K562 (cell line): ENCODE data around the gene CST4. TPM values are rescaled to one million over a fixed set of nuclear protein-coding genes. Genes with fewer than 3 reads are reported as not detected.

Experiments used
- ATAC-seq: fragments of 200-7000 bp; cut with Tn5 transposase; 3 replicates; pipeline ENCODE4 v1.9.1; 2020; ENCODE audit warnings: moderate library complexity
- BruUV-seq: library from RNA; stranded (reverse); fragments of 400-500 nt; replicated peaks from 2 replicates; lab custom pipeline; 2021; lab: Mats Ljungman, UMichigan
- CTCF ChIA-PET: fragments of 300-600 bp; formaldehyde crosslinking; extraction: SDS; loops from one replicate; lab custom pipeline; 2021; ENCODE audit warnings: low intra/inter-chr PET ratio; lab: Yijun Ruan, JAX
- POLR2A ChIA-PET: fragments of 300-600, 350-650 bp; sonication (Branson Sonifier 250); formaldehyde crosslinking; extraction: SDS; loops from one replicate; lab custom pipeline; 2021; ENCODE audit warnings: antibody characterized with exemption, inconsistent platforms; lab: Yijun Ruan, JAX
- DNase-seq, 4 experiments: peaks; one replicate each; pipeline versions ENCODE4 v3.0.0 to v3.0.0-alpha.2; 2011 to 2018; ENCODE audit warnings: low spot score in 3 of 4, mixed read lengths in 3 of 4; ENCODE audit errors: extremely low read depth in 1 of 4
- FAIRE-seq: peaks from 2 replicates; lab custom pipeline; 2011; peaks lifted over from hg19 to GRCh38; lab: Jason Lieb, UNC
- H2AFZ ChIP-seq: 2 replicates; pipeline ENCODE4 v1.6.0; 2011; ENCODE audit warnings: low read depth, low read length, control low read depth, inconsistent platforms
- H3K27ac ChIP-seq: fragments of 200-600 bp; 3 replicates; pipeline ENCODE4 v1.8.0; 2011; ENCODE audit warnings: low read depth, mild to moderate bottlenecking, control low read depth, inconsistent platforms, low read length, moderate library complexity, mixed read lengths; ENCODE audit errors: extremely low read depth
- H3K27me3 ChIP-seq, 2 experiments: fragments of 300-600 bp in 1 of 2; 2 replicates in 1 of 2; 3 replicates in 1 of 2; pipeline versions ENCODE4 v1.6.0 to v1.8.0; 2011; ENCODE audit warnings: inconsistent platforms in 2 of 2, low read length in 2 of 2, mild to moderate bottlenecking in 1 of 2, mixed read lengths in 1 of 2, moderate library complexity in 1 of 2; ENCODE audit not compliant: control insufficient read depth in 2 of 2, insufficient read depth in 2 of 2
- H3K36me3 ChIP-seq: fragments of 300-600 bp; 3 replicates; pipeline ENCODE4 v1.8.0; 2011; ENCODE audit warnings: mild to moderate bottlenecking, low read length, inconsistent platforms; ENCODE audit not compliant: control insufficient read depth, insufficient read depth
- H3K4me1 ChIP-seq, 2 experiments: fragments of 200-600 bp in 1 of 2; replicated peaks in 1 of 2; 2 replicates in 1 of 2; 3 replicates in 1 of 2; pipeline versions ENCODE4 v1.5.1 to v1.8.0; 2011; ENCODE audit warnings: inconsistent platforms in 2 of 2, low read length in 2 of 2, mild to moderate bottlenecking in 1 of 2, mixed read lengths in 1 of 2, moderate library complexity in 1 of 2; ENCODE audit not compliant: control insufficient read depth in 2 of 2, insufficient read depth in 2 of 2
- H3K4me2 ChIP-seq: 2 replicates; pipeline ENCODE4 v1.6.1; 2011; ENCODE audit warnings: low read length, control low read depth, inconsistent platforms, mixed read lengths; ENCODE audit not compliant: insufficient read depth
- H3K4me3 ChIP-seq: fragments of 200-600 bp; sonication (generic), shearing (Covaris generic); 2 replicates; pipeline ENCODE4 v1.5.1; 2016; ENCODE audit warnings: control low read depth, inconsistent platforms
- H3K79me2 ChIP-seq: fragments of 200-600 bp; 3 replicates; pipeline ENCODE4 v1.8.0; 2011; ENCODE audit warnings: low read length, inconsistent platforms; ENCODE audit not compliant: control insufficient read depth, insufficient read depth
- H3K9ac ChIP-seq, 2 experiments: 2 replicates each; pipeline versions ENCODE4 v1.6.0 to v1.6.1; 2011; ENCODE audit warnings: low read depth in 2 of 2, low read length in 2 of 2, control low read depth in 1 of 2, inconsistent platforms in 1 of 2, mild to moderate bottlenecking in 1 of 2, mixed read lengths in 1 of 2; ENCODE audit not compliant: insufficient read depth in 1 of 2
- H3K9me1 ChIP-seq: one replicate; pipeline ENCODE4 v1.6.0; 2011; ENCODE audit warnings: inconsistent platforms, mild to moderate bottlenecking, low read length, moderate library complexity; ENCODE audit not compliant: control insufficient read depth, insufficient read depth
- H3K9me3 ChIP-seq: replicated peaks from 2 replicates; pipeline ENCODE4 v1.5.1; 2011; ENCODE audit warnings: low read depth, low read length, inconsistent platforms; ENCODE audit not compliant: control insufficient read depth, insufficient read depth
- H4K20me1 ChIP-seq: replicated peaks from 2 replicates; pipeline ENCODE4 v1.6.1; 2011; ENCODE audit warnings: low read length, inconsistent platforms, mixed read lengths; ENCODE audit not compliant: control insufficient read depth, insufficient read depth
- FOS ChIP-seq: IDR thresholded peaks from 3 replicates; pipeline ENCODE4 v1.6.1; 2011; ENCODE audit not compliant: insufficient read length; ENCODE audit errors: extremely low read depth
- ILF3 ChIP-seq: fragments of 450-650 bp; IDR thresholded peaks from 2 replicates; pipeline ENCODE4 v1.6.1; 2018; ENCODE audit warnings: antibody characterized with exemption, mild to moderate bottlenecking, moderate library complexity, borderline replicate concordance
- MAFF ChIP-seq: IDR thresholded peaks from 2 replicates; pipeline ENCODE4 v1.6.1; 2012; ENCODE audit warnings: low read length, improper control_type of control experiment
- PRPF4 ChIP-seq: fragments of 200-400 bp; formaldehyde crosslinking; IDR thresholded peaks from one replicate; pipeline ENCODE4 v1.6.1; 2017; ENCODE audit warnings: low read length, low read depth, mild to moderate bottlenecking; ENCODE audit not compliant: insufficient read depth, poor library complexity, severe bottlenecking
- WGBS: fragments of 100-300 bp; shearing (Covaris generic); methylation state at CpG from one replicate; pipeline ENCODE4 v1.1.6; 2016; ENCODE audit warnings: low coverage, mixed read lengths; ENCODE audit not compliant: insufficient coverage; ENCODE audit errors: missing lambda C conversion rate; 5-methylcytosine and 5-hydroxymethylcytosine counted together
- in situ Hi-C: fragments of 300-500 bp; cut with MboI; formaldehyde crosslinking; loops from 4 replicates; pipeline ENCODE4 v1.15.0; 2018; ENCODE audit warnings: inconsistent platforms, mixed read lengths
- intact Hi-C: fragments of 100-400 bp; cut with micrococcal nuclease; formaldehyde crosslinking; loops from 2 replicates; pipeline ENCODE4 v1.14.2; 2022
- polyA plus RNA-seq, 8 experiments: library from polyadenylated mRNA; depleted of rRNA in 4 of 8; stranded (reverse) in 5 of 8; unstranded in 3 of 8; fragments of >200 nt; fragmentation: Nextera tagmentation in 2 of 8; fragmentation: Illumina TruSeq in 1 of 8; extraction: Ambion mirVana in 2 of 8; extraction: Trizol in 1 of 8; gene quantifications; 2 replicates each; pipeline versions ENCODE4 v1.2.1 to v1.2.3, GENCODE V29; 2011 to 2014; ENCODE audit warnings: inconsistent platforms in 1 of 8, missing spikeins in 1 of 8
- total RNA-seq, 7 experiments: library from RNA; depleted of rRNA in 6 of 7; stranded (reverse); fragments of >200 nt in 6 of 7; fragmentation: Illumina TruSeq in 2 of 7; extraction: Trizol in 2 of 7; gene quantifications; 2 replicates each; pipeline versions ENCODE4 v1.2.1 to v1.2.3, GENCODE V29; 2011 to 2021; ENCODE audit warnings: low replicate concordance in 1 of 7
- TF ChIP-seq, protein P1 (sequence below), 3 experiments: fragments of 200-800 bp in 1 of 3; fragments of 250-450 bp in 1 of 3; fragments of 450-650 bp in 1 of 3; sonication (Bioruptor Pico) in 1 of 3; sonication (Bioruptor generic) in 1 of 3; formaldehyde crosslinking in 1 of 3; IDR thresholded peaks; 2 replicates each; pipeline versions ENCODE4 v1.6.1 to v1.8.0; 2016 to 2022; ENCODE audit warnings: mild to moderate bottlenecking in 2 of 3, missing genetic modification characterization in 2 of 3, missing compliant biosample characterization in 1 of 3, moderate library complexity in 1 of 3
- TF ChIP-seq, protein P2 (sequence below): fragments of 250-450 bp; sonication (Bioruptor Pico); IDR thresholded peaks from 2 replicates; pipeline ENCODE4 v1.8.0; 2022; ENCODE audit warnings: inconsistent platforms
- TF ChIP-seq, protein P3 (sequence below): fragments of 450-650 bp; IDR thresholded peaks from 2 replicates; pipeline ENCODE4 v1.6.1; 2018; ENCODE audit warnings: mild to moderate bottlenecking, low read depth; ENCODE audit not compliant: partially characterized antibody
- TF ChIP-seq, protein P4 (sequence below): fragments of 450-650 bp; IDR thresholded peaks from 2 replicates; pipeline ENCODE4 v1.6.1; 2017; ENCODE audit warnings: mild to moderate bottlenecking, moderate library complexity

Gene CST4
- total and polyA plus RNA-seq, 9 of the 15 experiments (the other 6 are each of a cell fraction or from before 2014, with no cell fraction given) = not detected

DNA sequence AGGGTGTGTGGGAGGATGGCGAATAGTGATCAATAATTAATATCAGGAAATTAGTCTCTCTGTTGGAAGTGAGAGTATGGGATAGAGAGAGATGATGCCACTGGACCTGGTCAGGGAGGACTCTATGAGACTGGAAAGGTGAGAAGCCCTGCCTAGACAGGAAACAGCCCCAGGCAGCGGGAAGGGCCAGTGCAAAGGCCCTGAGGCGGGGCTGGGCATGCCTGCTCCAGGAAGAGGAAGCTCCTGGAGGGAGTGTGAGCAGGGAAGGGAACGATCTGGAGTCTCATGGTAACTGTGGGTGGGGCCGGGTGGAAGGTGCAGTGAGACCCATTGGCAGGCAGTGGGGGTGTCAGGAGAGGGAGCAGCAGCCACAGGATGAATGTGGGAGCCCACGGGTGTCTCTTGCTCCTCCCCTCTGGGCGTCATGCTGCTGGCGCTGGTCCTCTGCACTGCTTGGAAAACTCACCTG lies 49.3 kb downstream of the CST4 start (continued):
- TF ChIP-seq, protein P1, sequence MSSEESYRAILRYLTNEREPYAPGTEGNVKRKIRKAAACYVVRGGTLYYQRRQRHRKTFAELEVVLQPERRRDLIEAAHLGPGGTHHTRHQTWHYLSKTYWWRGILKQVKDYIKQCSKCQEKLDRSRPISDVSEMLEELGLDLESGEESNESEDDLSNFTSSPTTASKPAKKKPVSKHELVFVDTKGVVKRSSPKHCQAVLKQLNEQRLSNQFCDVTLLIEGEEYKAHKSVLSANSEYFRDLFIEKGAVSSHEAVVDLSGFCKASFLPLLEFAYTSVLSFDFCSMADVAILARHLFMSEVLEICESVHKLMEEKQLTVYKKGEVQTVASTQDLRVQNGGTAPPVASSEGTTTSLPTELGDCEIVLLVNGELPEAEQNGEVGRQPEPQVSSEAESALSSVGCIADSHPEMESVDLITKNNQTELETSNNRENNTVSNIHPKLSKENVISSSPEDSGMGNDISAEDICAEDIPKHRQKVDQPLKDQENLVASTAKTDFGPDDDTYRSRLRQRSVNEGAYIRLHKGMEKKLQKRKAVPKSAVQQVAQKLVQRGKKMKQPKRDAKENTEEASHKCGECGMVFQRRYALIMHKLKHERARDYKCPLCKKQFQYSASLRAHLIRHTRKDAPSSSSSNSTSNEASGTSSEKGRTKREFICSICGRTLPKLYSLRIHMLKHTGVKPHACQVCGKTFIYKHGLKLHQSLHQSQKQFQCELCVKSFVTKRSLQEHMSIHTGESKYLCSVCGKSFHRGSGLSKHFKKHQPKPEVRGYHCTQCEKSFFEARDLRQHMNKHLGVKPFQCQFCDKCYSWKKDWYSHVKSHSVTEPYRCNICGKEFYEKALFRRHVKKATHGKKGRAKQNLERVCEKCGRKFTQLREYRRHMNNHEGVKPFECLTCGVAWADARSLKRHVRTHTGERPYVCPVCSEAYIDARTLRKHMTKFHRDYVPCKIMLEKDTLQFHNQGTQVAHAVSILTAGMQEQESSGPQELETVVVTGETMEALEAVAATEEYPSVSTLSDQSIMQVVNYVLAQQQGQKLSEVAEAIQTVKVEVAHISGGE (CRISPR knock-in tag; IDR thresholded peaks at IDR 0.05) = no peak
- no peak for TF ChIP-seq MAFF

DNA sequence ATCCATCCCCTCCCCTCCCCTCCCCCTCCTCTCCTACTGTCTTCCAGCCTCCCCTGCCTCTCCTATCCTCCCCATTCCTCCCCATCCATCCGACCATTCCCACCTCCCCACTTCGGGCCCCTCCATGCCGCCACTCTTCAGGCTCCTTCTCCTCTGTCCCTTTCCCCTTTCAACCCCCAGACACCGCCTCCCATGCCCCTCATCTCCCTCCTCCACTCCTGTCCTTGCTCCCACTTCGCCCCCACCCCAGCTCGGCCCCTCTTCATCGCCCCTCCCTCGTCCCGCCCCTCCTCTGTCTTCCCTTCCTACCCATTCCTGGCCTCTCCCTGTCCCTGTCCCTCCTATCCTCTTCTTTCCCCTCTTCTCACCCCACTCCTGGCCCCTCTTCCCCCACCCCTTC lies 50.5 kb downstream of the CST4 start:
- H3K27me3 ChIP-seq = no peaks in the 10 kb centered on the region
- no peak overlapping the region for H3K4me2 ChIP-seq
- TF ChIP-seq ILF3 = no peak
- TF ChIP-seq, protein P2, sequence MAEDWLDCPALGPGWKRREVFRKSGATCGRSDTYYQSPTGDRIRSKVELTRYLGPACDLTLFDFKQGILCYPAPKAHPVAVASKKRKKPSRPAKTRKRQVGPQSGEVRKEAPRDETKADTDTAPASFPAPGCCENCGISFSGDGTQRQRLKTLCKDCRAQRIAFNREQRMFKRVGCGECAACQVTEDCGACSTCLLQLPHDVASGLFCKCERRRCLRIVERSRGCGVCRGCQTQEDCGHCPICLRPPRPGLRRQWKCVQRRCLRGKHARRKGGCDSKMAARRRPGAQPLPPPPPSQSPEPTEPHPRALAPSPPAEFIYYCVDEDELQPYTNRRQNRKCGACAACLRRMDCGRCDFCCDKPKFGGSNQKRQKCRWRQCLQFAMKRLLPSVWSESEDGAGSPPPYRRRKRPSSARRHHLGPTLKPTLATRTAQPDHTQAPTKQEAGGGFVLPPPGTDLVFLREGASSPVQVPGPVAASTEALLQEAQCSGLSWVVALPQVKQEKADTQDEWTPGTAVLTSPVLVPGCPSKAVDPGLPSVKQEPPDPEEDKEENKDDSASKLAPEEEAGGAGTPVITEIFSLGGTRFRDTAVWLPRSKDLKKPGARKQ (CRISPR knock-in tag) = no peak
- TF ChIP-seq PRPF4 = no peak
- no peak for TF ChIP-seq FOS
- TF ChIP-seq, protein P3, sequence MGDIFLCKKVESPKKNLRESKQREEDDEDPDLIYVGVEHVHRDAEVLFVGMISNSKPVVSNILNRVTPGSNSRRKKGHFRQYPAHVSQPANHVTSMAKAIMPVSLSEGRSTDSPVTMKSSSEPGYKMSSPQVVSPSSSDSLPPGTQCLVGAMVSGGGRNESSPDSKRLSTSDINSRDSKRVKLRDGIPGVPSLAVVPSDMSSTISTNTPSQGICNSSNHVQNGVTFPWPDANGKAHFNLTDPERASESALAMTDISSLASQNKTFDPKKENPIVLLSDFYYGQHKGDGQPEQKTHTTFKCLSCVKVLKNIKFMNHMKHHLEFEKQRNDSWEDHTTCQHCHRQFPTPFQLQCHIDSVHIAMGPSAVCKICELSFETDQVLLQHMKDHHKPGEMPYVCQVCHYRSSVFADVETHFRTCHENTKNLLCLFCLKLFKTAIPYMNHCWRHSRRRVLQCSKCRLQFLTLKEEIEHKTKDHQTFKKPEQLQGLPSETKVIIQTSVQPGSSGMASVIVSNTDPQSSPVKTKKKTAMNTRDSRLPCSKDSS = no peak
- TF ChIP-seq, protein P4, sequence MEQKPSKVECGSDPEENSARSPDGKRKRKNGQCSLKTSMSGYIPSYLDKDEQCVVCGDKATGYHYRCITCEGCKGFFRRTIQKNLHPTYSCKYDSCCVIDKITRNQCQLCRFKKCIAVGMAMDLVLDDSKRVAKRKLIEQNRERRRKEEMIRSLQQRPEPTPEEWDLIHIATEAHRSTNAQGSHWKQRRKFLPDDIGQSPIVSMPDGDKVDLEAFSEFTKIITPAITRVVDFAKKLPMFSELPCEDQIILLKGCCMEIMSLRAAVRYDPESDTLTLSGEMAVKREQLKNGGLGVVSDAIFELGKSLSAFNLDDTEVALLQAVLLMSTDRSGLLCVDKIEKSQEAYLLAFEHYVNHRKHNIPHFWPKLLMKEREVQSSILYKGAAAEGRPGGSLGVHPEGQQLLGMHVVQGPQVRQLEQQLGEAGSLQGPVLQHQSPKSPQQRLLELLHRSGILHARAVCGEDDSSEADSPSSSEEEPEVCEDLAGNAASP = no peak

More for the DNA sequence above, 50.5 kb downstream of the CST4 start:
- in situ Hi-C loops (no loop called here), intact Hi-C loops (no loop called here)
- WGBS = no CpG with 5 or more reads among the region's 9 CpGs
- H2AFZ ChIP-seq = no peak overlapping the region
- no peak overlapping the region for H3K27ac ChIP-seq
- CTCF ChIA-PET = no interaction called here
- no TSS peak for BruUV-seq
- no peak for FAIRE-seq
- peaks cover 6 to 21% of the 10 kb centered on the region in 2 experiments; a peak in 4 of 5 replicates for H3K4me1 ChIP-seq
- H3K36me3 ChIP-seq = peaks cover 12% of the 10 kb centered on the region; the same call in 1 of the 3 replicates
- H4K20me1 ChIP-seq = no peaks in the 10 kb centered on the region
- POLR2A ChIA-PET = interaction anchor here (1.4 to 2.7 kb wide), 3 partner anchors 10 to 23 kb away, joined by 4 to 11 read pairs (median 4); no protein-coding TSS in a partner anchor
- H3K9me3 ChIP-seq = no peaks in the 10 kb centered on the region
- no peak overlapping the region for H3K4me3 ChIP-seq
- peaks cover 16% of the 10 kb centered on the region for H3K79me2 ChIP-seq
- ATAC-seq = no peak
- no peak overlapping the region for H3K9ac ChIP-seq
- no peak for DNase-seq
- H3K9me1 ChIP-seq = no peaks in the 10 kb centered on the region
